MV-4-11 (cell line): Measurements from ENCODE around the gene CNTNAP2.
"Not testable (repeated sequence)": the region's sequence is repeated elsewhere in the genome, so short reads cannot be mapped to it uniquely, and the experiment has no call there.

ENCODE experiments used
- DNase-seq: peaks from one replicate; lab custom pipeline; 2025; lab: John Stamatoyannopoulos, UW

CNTNAP2 gene

DNA sequence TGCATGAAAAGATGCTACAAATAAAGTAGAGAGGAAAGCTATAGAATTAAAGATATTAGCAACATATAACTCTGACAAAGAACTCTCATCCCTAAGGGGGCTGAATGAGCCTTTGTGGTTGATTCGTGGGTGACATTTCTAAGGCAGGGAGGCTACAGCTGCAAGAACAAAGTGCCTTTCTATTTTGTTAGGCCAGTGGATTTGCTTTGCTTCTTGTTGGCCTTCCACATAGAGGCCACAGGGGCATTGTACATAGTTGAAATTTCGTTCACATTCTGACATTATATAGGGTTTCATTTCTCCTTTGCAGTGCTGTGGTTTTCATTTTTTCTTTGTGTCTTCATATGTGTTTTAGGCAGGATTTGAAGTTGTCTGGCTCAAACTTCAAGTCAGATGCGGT lies 1654.7 kb downstream of the CNTNAP2 start:
- DNase-seq, result peak; percentile 96

- no peak for DNase-seq
Observed at GRCh38 chr7:147774461-147774860, 1657.9 kb downstream of the CNTNAP2 start.

GRCh38 chr7:147775516-147776284 lies 1659.1 kb downstream of the CNTNAP2 start:
- DNase-seq, result no peak

DNA sequence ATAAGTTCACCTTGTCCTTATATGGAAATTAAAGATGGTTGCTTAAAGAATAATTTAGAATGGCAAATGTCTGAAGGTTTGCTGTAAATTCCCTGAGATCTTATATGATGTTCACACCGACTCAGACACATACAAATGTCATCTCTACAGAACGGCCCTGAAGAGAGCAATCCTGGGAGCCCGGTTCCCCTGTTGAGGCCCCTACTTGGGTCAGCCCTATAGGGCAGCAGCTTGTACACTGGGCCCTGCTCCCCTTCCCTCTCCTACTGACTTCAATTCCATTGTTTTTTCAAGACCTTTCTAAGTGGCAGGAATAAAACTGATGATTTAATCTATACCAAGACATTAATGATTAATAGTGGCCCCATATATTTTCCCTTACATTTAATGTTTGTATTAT lies 1660.7 kb downstream of the CNTNAP2 start:
- DNase-seq, result no peak

- no peak for DNase-seq
Observed at GRCh38 chr7:147779949-147780348, 1663.3 kb downstream of the CNTNAP2 start.

DNA sequence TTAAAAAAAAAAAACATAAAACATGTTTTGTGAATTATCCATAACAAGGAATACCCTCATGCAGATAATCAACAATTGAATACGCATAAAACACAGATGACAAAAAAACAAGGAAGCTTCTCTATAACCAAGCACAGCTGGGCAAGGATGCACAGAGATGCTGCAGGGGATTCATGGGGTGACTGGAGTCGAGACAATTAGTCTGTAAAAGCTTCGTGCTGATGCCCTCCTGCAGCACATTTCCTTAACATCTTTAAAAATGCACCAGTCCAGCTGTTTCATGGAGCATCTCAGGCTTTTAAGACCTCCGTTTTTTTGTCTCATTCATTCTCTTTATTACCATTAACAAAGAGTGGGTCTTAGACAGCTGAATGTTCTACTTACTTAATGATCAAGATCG lies 1680.0 kb downstream of the CNTNAP2 start:
- no peak for DNase-seq

- DNase-seq, result no peak
Observed at GRCh38 chr7:147798001-147798400, 1681.4 kb downstream of the CNTNAP2 start.

GRCh38 chr7:147801762-147802161 lies 1685.2 kb downstream of the CNTNAP2 start:
- DNase-seq, result not testable (repeated sequence)

GRCh38 chr7:147803151-147803550 lies 1686.5 kb downstream of the CNTNAP2 start:
- no peak for DNase-seq

DNA sequence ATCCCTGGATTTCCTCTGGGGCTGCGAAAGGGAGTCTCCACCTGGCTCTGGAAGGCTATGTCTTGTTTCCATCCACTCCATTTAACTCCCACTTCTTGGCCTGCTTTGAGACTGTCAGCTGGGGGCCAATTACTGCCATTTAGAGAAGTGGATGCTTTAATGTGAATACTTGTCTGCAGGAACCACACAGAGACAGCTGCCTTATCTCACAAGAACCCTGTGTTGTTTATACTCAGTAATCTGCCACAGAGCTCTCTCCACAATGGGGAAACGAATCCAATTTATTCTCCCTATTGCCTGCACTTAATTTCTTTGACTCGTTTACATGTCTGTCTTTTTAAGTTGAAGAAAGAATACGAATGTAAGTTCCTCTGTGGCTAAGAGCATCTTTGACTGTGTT lies 1687.0 kb downstream of the CNTNAP2 start:
- peak; percentile 76 for DNase-seq

GRCh38 chr7:147804032-147804431 lies 1687.4 kb downstream of the CNTNAP2 start:
- no peak for DNase-seq

DNA sequence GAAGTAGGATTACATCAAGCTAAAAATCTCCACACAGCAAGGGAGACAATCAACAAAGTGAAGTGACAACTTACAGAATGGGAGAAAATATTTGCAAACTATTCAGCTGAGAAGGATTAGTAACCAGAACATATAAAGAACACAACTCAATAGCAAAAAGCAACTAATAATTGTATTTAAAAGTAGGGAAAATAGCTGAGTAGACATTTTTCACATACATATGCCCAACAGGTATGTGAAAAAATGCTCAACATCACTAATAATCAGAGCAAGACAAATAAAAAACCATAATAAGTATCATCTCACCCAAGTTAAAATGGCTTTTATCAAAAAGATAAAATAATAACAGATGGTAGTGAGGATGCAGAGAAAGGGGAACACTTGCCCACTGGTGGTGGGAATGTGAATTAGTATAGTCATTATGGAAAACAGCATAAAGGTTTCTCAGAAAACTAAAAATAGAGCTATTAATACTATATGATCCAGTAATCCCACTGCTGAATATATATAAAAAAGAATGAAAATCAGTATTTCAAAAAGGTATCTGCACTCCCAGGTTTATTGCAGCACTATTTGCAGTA lies 1689.5 kb downstream of the CNTNAP2 start:
- DNase-seq, result peak; percentile 47

- DNase-seq, result no peak
Observed at GRCh38 chr7:147809786-147810185, 1693.2 kb downstream of the CNTNAP2 start.

DNA sequence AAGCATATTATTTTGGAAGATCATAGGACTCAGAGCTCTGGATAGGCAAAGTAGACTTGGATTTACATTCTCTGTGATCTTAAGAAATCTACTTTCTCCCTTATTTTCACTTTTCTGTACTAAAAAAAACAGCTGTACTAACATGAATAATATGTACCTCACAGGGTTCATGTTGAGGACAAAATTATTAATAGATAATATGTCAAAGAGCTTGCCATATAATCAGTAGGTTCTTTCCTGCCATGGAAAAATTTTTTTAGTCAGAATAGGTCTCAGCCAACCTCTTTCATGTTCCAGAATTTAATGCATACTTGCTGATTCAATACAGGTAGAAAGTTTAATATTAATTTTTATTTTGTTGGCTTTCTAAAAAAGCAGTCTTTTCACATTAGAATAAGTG lies 1693.7 kb downstream of the CNTNAP2 start:
- DNase-seq, result no peak

GRCh38 chr7:147811923-147812322 lies 1695.3 kb downstream of the CNTNAP2 start:
- no peak for DNase-seq

- no peak for DNase-seq
Observed at GRCh38 chr7:147813316-147813715, 1696.7 kb downstream of the CNTNAP2 start.

DNA sequence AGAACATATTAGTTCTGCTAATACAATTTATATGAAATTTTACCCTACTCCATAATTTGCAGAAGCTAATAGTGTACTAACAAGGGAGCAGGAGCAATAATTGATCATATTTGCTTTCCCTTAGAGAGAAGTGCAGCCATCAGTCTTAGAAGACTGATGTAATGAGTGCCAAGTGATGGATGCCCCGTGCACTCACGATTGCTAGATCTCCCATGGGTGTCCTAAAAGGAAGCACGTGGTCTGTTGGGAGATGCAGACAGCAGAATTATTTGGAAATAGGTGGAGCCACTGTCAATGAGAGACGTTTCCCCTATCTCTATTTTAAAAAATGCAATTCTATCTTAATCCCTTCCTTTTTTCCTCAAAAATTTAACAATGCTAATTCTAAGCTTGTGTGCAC lies 1701.7 kb downstream of the CNTNAP2 start:
- no peak for DNase-seq

DNA sequence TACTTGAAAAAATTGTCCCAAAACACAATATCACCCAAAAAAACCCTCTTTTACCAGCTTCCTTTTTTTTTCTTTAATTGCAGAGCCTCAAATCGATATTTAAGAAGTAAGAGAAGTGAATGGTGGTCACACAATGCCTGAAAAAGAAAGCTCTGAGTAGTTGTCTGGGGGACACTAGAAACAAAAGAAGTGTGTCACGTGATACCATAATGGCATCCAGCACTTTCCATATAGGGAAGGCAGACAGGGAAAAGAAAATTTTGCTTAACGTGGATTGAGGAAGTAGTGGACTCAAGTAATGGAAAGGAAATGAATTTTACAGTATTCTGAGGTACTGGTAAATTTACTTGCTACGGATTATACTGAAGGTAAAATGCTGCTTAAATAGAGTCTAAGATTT lies 1708.1 kb downstream of the CNTNAP2 start:
- no peak for DNase-seq

GRCh38 chr7:147829016-147829415 lies 1712.4 kb downstream of the CNTNAP2 start:
- DNase-seq, result no peak

DNA sequence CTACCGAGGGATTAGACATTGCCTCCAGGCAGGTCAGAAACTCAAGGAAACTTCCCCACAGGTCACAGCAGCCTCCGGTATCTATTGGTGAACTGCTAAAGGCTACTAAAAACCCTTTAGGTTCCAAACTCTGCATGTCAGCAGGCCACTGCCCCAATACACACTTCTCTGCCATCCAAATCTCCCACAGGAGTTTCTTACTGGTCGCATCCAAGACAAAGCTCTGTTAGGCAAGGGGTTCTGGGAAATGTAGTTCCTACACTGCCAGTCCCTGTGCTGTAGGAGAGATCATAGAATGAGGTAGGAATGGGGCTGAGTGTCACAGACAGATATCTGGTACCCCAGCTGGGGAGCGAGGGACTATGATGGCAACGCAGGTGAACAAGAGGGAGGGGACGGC lies 1717.0 kb downstream of the CNTNAP2 start:
- no peak for DNase-seq

DNA sequence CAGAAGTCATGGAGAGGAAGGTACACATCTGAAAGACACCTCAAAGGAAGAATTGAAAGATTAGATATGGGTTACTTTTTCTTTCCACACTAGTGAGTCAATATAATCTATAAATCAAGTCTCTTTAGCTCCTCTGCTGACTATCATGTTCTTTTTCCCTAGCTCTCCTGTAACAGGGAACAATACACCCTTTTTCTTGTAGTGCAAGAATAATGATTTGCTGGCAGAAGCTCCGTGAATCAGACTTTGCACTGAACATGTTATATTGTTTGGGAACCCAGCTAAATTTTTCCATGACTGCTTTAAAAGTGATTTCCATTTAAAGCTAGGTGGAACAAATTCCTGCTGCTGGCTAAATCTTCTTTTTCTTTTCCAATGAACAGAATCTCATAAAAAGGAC lies 1717.4 kb downstream of the CNTNAP2 start:
- no peak for DNase-seq

DNA sequence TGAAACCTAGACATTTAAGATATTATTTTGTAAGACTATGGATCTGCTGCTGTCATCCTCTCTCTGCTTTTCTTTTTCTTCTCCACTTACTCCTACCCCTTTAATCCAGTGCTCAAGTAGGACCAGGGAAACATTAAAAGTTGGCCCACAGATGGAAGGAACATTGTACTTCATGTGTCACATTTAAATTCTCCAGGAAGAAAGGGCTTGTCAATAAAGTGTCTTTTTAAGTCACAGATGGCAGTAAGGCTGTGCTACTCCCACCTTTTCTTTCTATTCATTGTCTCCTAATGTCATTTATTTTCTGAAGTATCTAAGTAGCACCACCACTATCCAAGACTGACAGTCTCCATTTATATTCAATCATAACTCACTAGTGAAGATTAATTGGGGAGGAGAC lies 1736.2 kb downstream of the CNTNAP2 start:
- DNase-seq, result no peak

- no peak for DNase-seq
Observed at GRCh38 chr7:147857152-147858140, 1740.8 kb downstream of the CNTNAP2 start.
